Measurements from ENCODE around the gene UGT1A4. TPM values are rescaled to one million over a fixed set of nuclear protein-coding genes. Genes with fewer than 3 reads are reported as not detected.
A peak's percentile ranks its signal among the peaks of the same experiment; 100 is the strongest.

UGT1A4 gene
- total and polyA plus RNA-seq, 5 donors from 2014 or later = not detected

DNA sequence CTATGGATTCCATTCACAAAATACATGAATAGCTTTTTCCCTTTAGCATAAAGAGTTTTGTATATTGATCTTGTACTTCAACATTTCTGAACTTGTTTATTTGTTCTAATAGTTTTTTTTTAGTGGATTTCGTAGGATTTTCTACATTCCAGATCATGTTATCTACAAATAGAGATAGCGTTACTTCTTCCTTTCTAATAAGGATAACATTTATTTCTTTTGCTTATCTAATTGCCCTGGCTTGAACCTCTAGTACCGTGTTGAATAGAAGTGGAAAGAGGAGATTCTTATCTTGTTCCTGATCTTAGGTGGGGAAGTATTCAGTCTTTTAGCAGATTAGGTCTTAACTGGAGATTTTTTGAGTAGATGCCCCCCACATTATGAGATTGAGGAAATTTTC is 16.3 kb upstream of the UGT1A4 start:
- peaks cover 2% of the 10 kb centered on the region for H3K27me3 ChIP-seq (ENCODE audit: control insufficient read depth, insufficient read depth, low read length)
- no peak overlapping the region for H3K4me3 ChIP-seq (ENCODE audit: low read depth, low read length)
- peak overlapping the region in 1 of 3 donors; percentile 92 for H3K27ac Mint-ChIP-seq
- no peaks in the 10 kb centered on the region for H3K9me3 ChIP-seq (ENCODE audit: control insufficient read depth in 2 of 2, low read length in 2 of 2)
- H3K4me1 Mint-ChIP-seq = no peaks in the 10 kb centered on the region
- H3K4me1 ChIP-seq (ENCODE audit: control insufficient read depth, insufficient read depth, low read length, poor library complexity, severe bottlenecking) = no peaks in the 10 kb centered on the region
- H3K27ac ChIP-seq (ENCODE audit: insufficient read depth, low read length, poor library complexity, severe bottlenecking) = no peak overlapping the region
- no peak for DNase-seq
- peaks cover 7% of the 10 kb centered on the region for H3K27me3 Mint-ChIP-seq
- peaks cover 0 to 6% (median 0%) of the 10 kb centered on the region in 7 donors for H3K9me3 Mint-ChIP-seq
- H3K36me3 Mint-ChIP-seq = no peaks in the 10 kb centered on the region
- H3K36me3 ChIP-seq (ENCODE audit: control insufficient read depth, insufficient read depth, low read length) = no peaks in the 10 kb centered on the region
- H3K4me3 Mint-ChIP-seq = no peak overlapping the region
- no peak for ATAC-seq (ENCODE audit: low read depth in 2 of 2)

DNA sequence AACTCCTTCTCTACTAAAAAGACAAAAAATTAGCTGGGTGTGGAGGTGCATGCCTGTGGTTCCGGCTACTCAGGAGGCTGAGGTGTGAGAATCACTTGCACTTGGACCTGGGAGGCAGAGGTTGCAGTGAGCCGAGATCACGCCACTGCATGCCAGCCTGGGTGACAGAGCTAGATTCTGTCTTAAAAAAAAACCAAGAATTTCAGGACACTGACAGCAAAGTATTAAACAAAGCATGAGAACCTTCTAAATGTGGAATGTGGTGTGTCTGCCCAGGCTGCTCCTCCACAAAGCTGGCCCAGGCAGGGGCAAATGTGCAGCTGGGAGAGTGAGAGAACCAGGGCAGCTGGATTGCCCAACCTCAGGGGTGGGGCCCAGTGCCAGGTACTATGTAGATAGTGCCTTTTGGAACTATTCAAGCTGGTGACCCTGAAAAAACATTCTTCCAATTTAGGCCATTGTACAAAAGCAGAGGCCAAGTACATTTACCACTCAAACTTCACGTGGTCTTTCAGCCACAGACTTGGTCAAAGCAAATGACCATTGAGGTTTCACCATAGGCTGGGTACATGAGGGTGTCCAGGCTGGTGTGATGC is 12.5 kb upstream of the UGT1A4 start:
- Mint-ChIP-seq H3K4me3 (no peak overlapping the region), H3K27me3 (peaks cover 20% of the 10 kb centered on the region), H3K9me3 (peaks cover 0 to 5% (median 0%) of the 10 kb centered on the region in 7 donors), H3K36me3 (no peaks in the 10 kb centered on the region), H3K4me1 (no peaks in the 10 kb centered on the region), H3K27ac (no peak overlapping the region)
- Histone ChIP-seq H3K27ac (ENCODE audit: insufficient read depth, low read length, poor library complexity, severe bottlenecking) (no peak overlapping the region), H3K36me3 (ENCODE audit: control insufficient read depth, insufficient read depth, low read length) (no peaks in the 10 kb centered on the region), H3K4me3 (ENCODE audit: low read depth, low read length) (no peak overlapping the region), H3K4me1 (ENCODE audit: control insufficient read depth, insufficient read depth, low read length, poor library complexity, severe bottlenecking) (no peaks in the 10 kb centered on the region), H3K27me3 (ENCODE audit: control insufficient read depth, insufficient read depth, low read length) (peaks cover 9% of the 10 kb centered on the region), H3K9me3 (ENCODE audit: control insufficient read depth in 2 of 2, low read length in 2 of 2) (no peaks in the 10 kb centered on the region)
- DNase-seq (no peak), ATAC-seq (ENCODE audit: low read depth in 2 of 2) (no peak)

DNA sequence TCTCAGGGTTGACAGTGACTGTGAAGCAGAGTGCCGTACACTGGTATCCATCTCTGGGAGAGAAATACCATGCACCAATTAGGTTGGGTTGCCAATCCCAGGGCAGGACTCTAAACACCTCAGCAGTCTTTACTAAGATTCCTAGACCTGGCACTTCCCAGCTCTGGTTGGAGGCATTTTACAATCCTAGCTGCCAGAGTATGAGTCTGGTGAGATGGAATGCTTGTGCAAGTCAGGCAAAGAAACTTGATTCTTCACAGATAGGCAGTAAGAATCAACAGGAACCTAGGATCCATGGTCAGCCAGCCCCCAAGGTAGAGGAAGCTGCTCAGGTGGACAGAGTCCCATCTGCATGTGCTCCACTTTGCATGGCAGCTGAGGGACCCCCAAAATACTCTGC is 11.8 kb upstream of the UGT1A4 start:
- no peak for DNase-seq
- no peak for ATAC-seq (ENCODE audit: low read depth in 2 of 2)
- Mint-ChIP-seq H3K36me3 (no peaks in the 10 kb centered on the region), H3K9me3 (peaks cover 0 to 5% (median 0%) of the 10 kb centered on the region in 7 donors), H3K27me3 (peaks cover 19% of the 10 kb centered on the region), H3K4me1 (no peaks in the 10 kb centered on the region), H3K4me3 (no peak overlapping the region), H3K27ac (no peak overlapping the region)
- Histone ChIP-seq H3K27me3 (ENCODE audit: control insufficient read depth, insufficient read depth, low read length) (peaks cover 9% of the 10 kb centered on the region), H3K4me1 (ENCODE audit: control insufficient read depth, insufficient read depth, low read length, poor library complexity, severe bottlenecking) (no peaks in the 10 kb centered on the region), H3K36me3 (ENCODE audit: control insufficient read depth, insufficient read depth, low read length) (no peaks in the 10 kb centered on the region), H3K27ac (ENCODE audit: insufficient read depth, low read length, poor library complexity, severe bottlenecking) (no peak overlapping the region), H3K4me3 (ENCODE audit: low read depth, low read length) (no peak overlapping the region), H3K9me3 (ENCODE audit: control insufficient read depth in 2 of 2, low read length in 2 of 2) (no peaks in the 10 kb centered on the region)

- no peaks in the 10 kb centered on the region for H3K4me1 Mint-ChIP-seq
- peaks cover 13% of the 10 kb centered on the region for H3K27me3 Mint-ChIP-seq
- no peaks in the 10 kb centered on the region for H3K9me3 ChIP-seq (ENCODE audit: control insufficient read depth in 2 of 2, low read length in 2 of 2)
- H3K27ac ChIP-seq (ENCODE audit: insufficient read depth, low read length, poor library complexity, severe bottlenecking) = no peak overlapping the region
- no peak overlapping the region for H3K4me3 ChIP-seq (ENCODE audit: low read depth, low read length)
- DNase-seq (no peak), ATAC-seq (ENCODE audit: low read depth in 2 of 2) (no peak)
- H3K36me3 ChIP-seq (ENCODE audit: control insufficient read depth, insufficient read depth, low read length) = no peaks in the 10 kb centered on the region
- H3K36me3 Mint-ChIP-seq = no peaks in the 10 kb centered on the region
- peaks cover 9% of the 10 kb centered on the region for H3K27me3 ChIP-seq (ENCODE audit: control insufficient read depth, insufficient read depth, low read length)
- H3K27ac Mint-ChIP-seq = no peak overlapping the region
- peaks cover 0 to 5% (median 0%) of the 10 kb centered on the region in 7 donors for H3K9me3 Mint-ChIP-seq
- H3K4me1 ChIP-seq (ENCODE audit: control insufficient read depth, insufficient read depth, low read length, poor library complexity, severe bottlenecking) = no peaks in the 10 kb centered on the region
- no peak overlapping the region for H3K4me3 Mint-ChIP-seq
Measured at GRCh38 chr2:233707940-233708644, 10.4 kb upstream of the UGT1A4 start.

- H3K9me3 ChIP-seq (ENCODE audit: control insufficient read depth in 2 of 2, low read length in 2 of 2) = no peaks in the 10 kb centered on the region
- peaks cover 0 to 4% (median 0%) of the 10 kb centered on the region in 7 donors for H3K9me3 Mint-ChIP-seq
- H3K27me3 Mint-ChIP-seq = peaks cover 13% of the 10 kb centered on the region
- no peak overlapping the region for H3K4me3 ChIP-seq (ENCODE audit: low read depth, low read length)
- H3K4me1 ChIP-seq (ENCODE audit: control insufficient read depth, insufficient read depth, low read length, poor library complexity, severe bottlenecking) = no peaks in the 10 kb centered on the region
- no peak overlapping the region for H3K27ac Mint-ChIP-seq
- H3K4me1 Mint-ChIP-seq = no peaks in the 10 kb centered on the region
- H3K36me3 ChIP-seq (ENCODE audit: control insufficient read depth, insufficient read depth, low read length) = no peaks in the 10 kb centered on the region
- ATAC-seq (ENCODE audit: low read depth in 2 of 2) = no peak
- no peak overlapping the region for H3K27ac ChIP-seq (ENCODE audit: insufficient read depth, low read length, poor library complexity, severe bottlenecking)
- no peak overlapping the region for H3K4me3 Mint-ChIP-seq
- DNase-seq = no peak
- peaks cover 9% of the 10 kb centered on the region for H3K27me3 ChIP-seq (ENCODE audit: control insufficient read depth, insufficient read depth, low read length)
- H3K36me3 Mint-ChIP-seq = no peaks in the 10 kb centered on the region
Measured at GRCh38 chr2:233708942-233709341, 9.6 kb upstream of the UGT1A4 start.

DNA sequence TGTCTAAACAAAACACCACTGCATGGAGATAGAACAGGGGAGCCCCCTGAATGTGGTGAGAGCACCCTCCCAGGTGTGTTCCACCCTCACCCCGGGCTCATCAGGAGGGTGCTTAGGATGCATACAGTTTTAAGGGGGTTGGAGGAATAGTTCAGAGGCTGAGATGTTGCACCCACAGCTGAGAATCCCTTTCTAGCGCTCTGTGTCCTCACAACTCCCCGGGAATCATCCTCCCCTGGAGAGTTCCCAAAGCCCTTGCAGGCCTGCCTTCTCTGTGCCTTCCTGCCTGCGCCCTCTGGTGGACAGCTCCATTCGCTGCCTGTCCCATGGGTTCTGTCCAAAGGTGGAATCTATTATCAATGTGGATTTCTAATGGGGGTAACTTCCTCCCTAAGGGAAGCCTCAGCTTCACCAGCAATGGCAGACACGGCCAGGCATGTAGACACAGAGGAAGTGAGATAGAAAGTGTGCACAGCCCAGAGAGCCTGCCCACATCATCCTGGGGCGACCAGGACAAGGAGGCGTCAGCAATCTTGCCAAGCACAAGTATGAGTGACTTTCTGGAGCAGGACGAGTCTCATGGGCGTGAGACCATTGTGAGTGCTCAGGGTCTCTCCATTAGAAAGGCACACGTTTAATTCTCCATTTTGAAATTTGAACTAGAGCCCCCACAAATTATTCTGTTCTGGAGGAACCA is 7.1 kb upstream of the UGT1A4 start:
- Mint-ChIP-seq H3K27ac (no peak overlapping the region), H3K27me3 (peaks cover 20% of the 10 kb centered on the region), H3K4me3 (no peak overlapping the region), H3K36me3 (no peaks in the 10 kb centered on the region), H3K9me3 (peaks cover 0 to 1% (median 0%) of the 10 kb centered on the region in 7 donors), H3K4me1 (no peaks in the 10 kb centered on the region)
- no peaks in the 10 kb centered on the region for H3K9me3 ChIP-seq (ENCODE audit: control insufficient read depth in 2 of 2, low read length in 2 of 2)
- H3K27me3 ChIP-seq (ENCODE audit: control insufficient read depth, insufficient read depth, low read length) = peaks cover 9% of the 10 kb centered on the region
- H3K36me3 ChIP-seq (ENCODE audit: control insufficient read depth, insufficient read depth, low read length) = no peaks in the 10 kb centered on the region
- peak in 1 of 2 donors; percentile 53 for ATAC-seq (ENCODE audit: low read depth in 2 of 2)
- H3K4me1 ChIP-seq (ENCODE audit: control insufficient read depth, insufficient read depth, low read length, poor library complexity, severe bottlenecking) = no peaks in the 10 kb centered on the region
- DNase-seq = peak; percentile 29 to 52 (median 40)
- H3K27ac ChIP-seq (ENCODE audit: insufficient read depth, low read length, poor library complexity, severe bottlenecking) = no peak overlapping the region
- no peak overlapping the region for H3K4me3 ChIP-seq (ENCODE audit: low read depth, low read length)

DNA sequence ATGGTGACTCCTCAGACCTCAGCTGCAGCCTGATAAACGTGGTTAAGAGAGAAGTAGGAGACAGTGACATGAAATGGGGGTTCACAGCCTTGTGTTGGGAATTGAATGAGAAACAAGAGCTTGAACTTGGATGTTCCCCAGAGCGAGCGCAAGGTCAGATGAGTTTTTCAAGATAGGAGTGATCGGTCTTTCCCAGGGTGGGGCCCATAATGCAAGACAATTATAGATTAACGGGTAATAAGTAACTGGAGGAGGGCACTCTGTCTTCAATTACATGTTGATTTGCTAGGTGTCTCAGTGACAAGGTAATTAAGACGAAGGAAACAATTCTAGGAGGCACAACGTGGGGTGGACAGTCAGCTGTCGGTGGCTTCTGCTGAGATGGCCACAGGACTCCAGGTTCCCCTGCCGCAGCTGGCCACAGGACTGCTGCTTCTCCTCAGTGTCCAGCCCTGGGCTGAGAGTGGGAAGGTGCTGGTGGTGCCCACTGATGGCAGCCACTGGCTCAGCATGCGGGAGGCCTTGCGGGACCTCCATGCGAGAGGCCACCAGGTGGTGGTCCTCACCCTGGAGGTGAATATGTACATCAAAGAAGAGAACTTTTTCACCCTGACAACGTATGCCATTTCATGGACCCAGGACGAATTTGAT is 5.8 kb upstream of the UGT1A4 start, which contains the start of gene UGT1A5:
UGT1A5 (plus strand) TSS at position 297 of the 651 bp plus-strand sequence; CDS start at position 382, 85 bp downstream.
- ATAC-seq (ENCODE audit: low read depth in 2 of 2) = no peak
- Mint-ChIP-seq H3K4me3 (no peak within 1 kb of the TSS), H3K27ac (no peak within 1 kb of the TSS)

More for the DNA sequence above, 5.8 kb upstream of the UGT1A4 start, which contains the start of gene UGT1A5:
- Mint-ChIP-seq H3K27me3 (peaks cover 24% of the 10 kb centered on the region), H3K4me1 (no peaks in the 10 kb centered on the region), H3K36me3 (no peaks in the 10 kb centered on the region), H3K9me3 (peaks cover 0 to 1% (median 0%) of the 10 kb centered on the region in 7 donors)
- H3K4me1 ChIP-seq (ENCODE audit: control insufficient read depth, insufficient read depth, low read length, poor library complexity, severe bottlenecking) = no peaks in the 10 kb centered on the region
- no peak within 1 kb of the TSS for H3K4me3 ChIP-seq (ENCODE audit: low read depth, low read length)
- no peaks in the 10 kb centered on the region for H3K36me3 ChIP-seq (ENCODE audit: control insufficient read depth, insufficient read depth, low read length)
- no peak for DNase-seq
- no peak within 1 kb of the TSS for H3K27ac ChIP-seq (ENCODE audit: insufficient read depth, low read length, poor library complexity, severe bottlenecking)
- H3K9me3 ChIP-seq (ENCODE audit: control insufficient read depth in 2 of 2, low read length in 2 of 2) = no peaks in the 10 kb centered on the region
- peaks cover 9% of the 10 kb centered on the region for H3K27me3 ChIP-seq (ENCODE audit: control insufficient read depth, insufficient read depth, low read length)
